Endodermal cell (in vitro differentiated cells): ENCODE data around the gene MNS1. TPM values are rescaled to one million over a fixed set of nuclear protein-coding genes. Genes with fewer than 3 reads are reported as not detected.

Source experiments
- DNase-seq: peaks from one replicate; pipeline ENCODE4 v3.0.0-alpha.2; 2017
- H3K27ac ChIP-seq: 2 replicates; pipeline ENCODE4 v1.5.1; 2013; ENCODE audit warnings: mild to moderate bottlenecking, low read depth, low read length, moderate library complexity
- H3K27me3 ChIP-seq: 2 replicates; pipeline ENCODE4 v1.6.1; 2013; ENCODE audit warnings: mild to moderate bottlenecking, low read length, moderate library complexity; ENCODE audit not compliant: insufficient read depth, control insufficient read depth, poor library complexity, severe bottlenecking
- H3K36me3 ChIP-seq: 2 replicates; pipeline ENCODE4 v1.7.0; 2013; ENCODE audit warnings: mild to moderate bottlenecking, low read length, moderate library complexity; ENCODE audit not compliant: control insufficient read depth, insufficient read depth
- H3K4me1 ChIP-seq: one replicate; pipeline ENCODE4 v1.7.0; 2013; ENCODE audit warnings: low read length; ENCODE audit not compliant: control insufficient read depth, insufficient read depth
- H3K4me3 ChIP-seq: 2 replicates; pipeline ENCODE4 v1.5.1; 2013; ENCODE audit warnings: mild to moderate bottlenecking, low read length, moderate library complexity
- H3K9ac ChIP-seq: 2 replicates; pipeline ENCODE4 v1.6.1; 2013; ENCODE audit warnings: mild to moderate bottlenecking, low read length, moderate library complexity; ENCODE audit not compliant: poor library complexity, severe bottlenecking; ENCODE audit errors: extremely low read depth
- H3K9me3 ChIP-seq: 2 replicates; pipeline ENCODE4 v1.6.1; 2013; ENCODE audit warnings: mild to moderate bottlenecking, low read length, moderate library complexity; ENCODE audit not compliant: control insufficient read depth
- H3K27ac Mint-ChIP-seq: 2 replicates; pipeline ENCODE4 v1.8.0; 2020; ENCODE audit warnings: mixed read lengths
- H3K27me3 Mint-ChIP-seq: 2 replicates; pipeline ENCODE4 v1.8.0; 2021; ENCODE audit warnings: mild to moderate bottlenecking, mixed read lengths; ENCODE audit not compliant: insufficient read depth
- H3K36me3 Mint-ChIP-seq: 2 replicates; pipeline ENCODE4 v1.8.0; 2020; ENCODE audit warnings: low read depth, mixed read lengths
- H3K4me1 Mint-ChIP-seq: 2 replicates; pipeline ENCODE4 v1.8.0; 2020; ENCODE audit warnings: mixed read lengths
- H3K4me3 Mint-ChIP-seq: 2 replicates; pipeline ENCODE4 v1.8.0; 2020; ENCODE audit warnings: mild to moderate bottlenecking, moderate library complexity, mixed read lengths
- H3K9me3 Mint-ChIP-seq: 2 replicates; pipeline ENCODE4 v1.8.0; 2020; ENCODE audit warnings: mild to moderate bottlenecking, mixed read lengths
- CTCF ChIP-seq: fragments of 200-600 bp; sonication (generic); conservative IDR thresholded peaks from 2 replicates; pipeline ENCODE4 v1.5.0; 2021; ENCODE audit warnings: antibody characterized with exemption, mild to moderate bottlenecking
- WGBS, 2 experiments: methylation state at CpG; one replicate each; pipeline versions ENCODE4 v1.1.5 to v1.1.7; 2013; ENCODE audit warnings: missing lambda C conversion rate in 2 of 2, mixed read lengths in 1 of 2; ENCODE audit not compliant: insufficient coverage in 1 of 2, insufficient read length in 1 of 2; 5-methylcytosine and 5-hydroxymethylcytosine counted together
- total RNA-seq, 2 donors: library from RNA; stranded (reverse); fragmentation: NEBNext Ultra II Directional in 1 of 2; extraction: Animal tissue kit (Norgen Biotek cat#: 25700) in 1 of 2; gene quantifications; 2 replicates in 1 of 2; 3 replicates in 1 of 2; pipeline ENCODE4 v1.2.1, GENCODE V29; 2021

MNS1 gene
- total RNA-seq, 2 donors from 2014 or later, result 0.27 to 4.5 TPM

- WGBS, 2 experiments, result 91 to 95% methylated on average over 1 of the region's 1 CpG
- no peaks in the 10 kb centered on the region for H3K27me3 Mint-ChIP-seq
- no peak overlapping the region for H3K4me3 Mint-ChIP-seq
Observed at GRCh38 chr15:56454836-56455235, 10.1 kb downstream of the MNS1 start.

GRCh38 chr15:56445746-56446145 lies 19.2 kb downstream of the MNS1 start:
- Histone ChIP-seq H3K36me3 (no peaks in the 10 kb centered on the region), H3K4me3 (no peak overlapping the region), H3K9me3 (peaks cover 6% of the 10 kb centered on the region), H3K4me1 (no peaks in the 10 kb centered on the region), H3K27me3 (no peaks in the 10 kb centered on the region), H3K9ac (no peak overlapping the region), H3K27ac (no peak overlapping the region)
- H3K4me3 Mint-ChIP-seq, result no peak overlapping the region
- no peak for TF ChIP-seq CTCF
- no peak overlapping the region for H3K27ac Mint-ChIP-seq
- no peak for DNase-seq
- H3K4me1 Mint-ChIP-seq, result no peaks in the 10 kb centered on the region
- no peaks in the 10 kb centered on the region for H3K27me3 Mint-ChIP-seq
- peaks cover 18% of the 10 kb centered on the region for H3K36me3 Mint-ChIP-seq
- 86 to 97% methylated on average over 3 to 5 of the region's 5 CpGs for WGBS, 2 experiments
- H3K9me3 Mint-ChIP-seq, result peaks cover 9% of the 10 kb centered on the region

More at GRCh38 chr15:56454836-56455235, 10.1 kb downstream of the MNS1 start:
- no peak overlapping the region for H3K27ac ChIP-seq
- Mint-ChIP-seq H3K9me3 (no peaks in the 10 kb centered on the region), H3K27ac (no peak overlapping the region), H3K36me3 (no peaks in the 10 kb centered on the region), H3K4me1 (no peaks in the 10 kb centered on the region)
- H3K36me3 ChIP-seq, result no peaks in the 10 kb centered on the region
- H3K9me3 ChIP-seq, result peaks cover 5% of the 10 kb centered on the region
- no peaks in the 10 kb centered on the region for H3K4me1 ChIP-seq
- no peak for TF ChIP-seq CTCF
- no peak overlapping the region for H3K9ac ChIP-seq
- DNase-seq, result no peak
- H3K27me3 ChIP-seq, result no peaks in the 10 kb centered on the region
- no peak overlapping the region for H3K4me3 ChIP-seq

DNA sequence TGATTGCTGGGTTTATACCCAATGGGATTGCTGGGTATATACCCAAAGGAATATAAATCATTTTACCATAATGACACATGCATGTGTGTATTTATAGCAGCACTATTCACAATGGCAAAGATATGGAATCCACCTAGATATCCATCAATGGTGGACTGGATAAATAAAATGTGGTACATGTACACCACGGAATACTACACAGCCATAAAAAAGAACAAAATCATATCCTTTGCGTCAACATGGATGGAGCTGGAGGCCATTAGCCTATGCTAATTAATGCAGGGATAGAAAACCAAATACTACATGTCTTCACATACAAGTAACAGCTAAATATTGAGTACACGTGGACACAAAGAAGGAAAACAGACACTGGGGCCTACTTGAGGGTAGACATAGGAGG lies 22.6 kb downstream of the MNS1 start:
- H3K36me3 ChIP-seq, result no peaks in the 10 kb centered on the region
- Mint-ChIP-seq H3K36me3 (peaks cover 25% of the 10 kb centered on the region), H3K27me3 (no peaks in the 10 kb centered on the region), H3K4me1 (no peaks in the 10 kb centered on the region), H3K4me3 (no peak overlapping the region), H3K9me3 (peaks cover 30% of the 10 kb centered on the region), H3K27ac (no peak overlapping the region)
- no peak overlapping the region for H3K27ac ChIP-seq
- DNase-seq, result no peak
- no peaks in the 10 kb centered on the region for H3K27me3 ChIP-seq
- no peak for TF ChIP-seq CTCF
- peaks cover 6% of the 10 kb centered on the region for H3K9me3 ChIP-seq
- no peak overlapping the region for H3K4me3 ChIP-seq
- H3K9ac ChIP-seq, result no peak overlapping the region
- WGBS, 2 experiments, result 84% methylated on average over 3 of the region's 3 CpGs; no CpG with 5 or more reads in 1 of the 2 experiments
- H3K4me1 ChIP-seq, result no peaks in the 10 kb centered on the region
